Measurements from ENCODE around the gene DSC1.

The DSC1 gene

DNA sequence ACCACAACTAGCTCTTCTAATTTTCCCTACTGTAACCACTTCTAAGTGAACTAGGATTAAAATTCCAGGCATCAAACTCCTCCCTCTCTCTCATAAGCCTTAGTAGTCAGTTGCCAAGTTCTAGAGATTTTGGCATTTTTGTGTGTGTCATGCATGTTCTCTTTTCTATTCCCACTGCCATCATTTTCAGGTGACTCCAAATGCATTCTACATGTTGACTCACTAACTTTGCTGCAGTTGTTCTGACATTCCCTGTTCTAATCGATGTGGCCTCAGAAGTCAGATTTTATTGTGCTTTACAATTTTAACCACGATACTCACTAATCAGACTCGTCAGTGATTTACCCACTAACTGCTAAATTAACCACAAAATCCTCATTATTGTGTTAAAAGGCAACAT, 13.3 kb downstream of the DSC1 start:
- TF ChIP-seq, protein P1, sequence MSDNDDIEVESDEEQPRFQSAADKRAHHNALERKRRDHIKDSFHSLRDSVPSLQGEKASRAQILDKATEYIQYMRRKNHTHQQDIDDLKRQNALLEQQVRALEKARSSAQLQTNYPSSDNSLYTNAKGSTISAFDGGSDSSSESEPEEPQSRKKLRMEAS (IDR thresholded peaks at IDR 0.05): no peak
- TF ChIP-seq YY1 (IDR thresholded peaks at IDR 0.05; ENCODE audit: low read depth): no peak
- TF ChIP-seq CREB1 (IDR thresholded peaks at IDR 0.05; ENCODE audit: low read depth): no peak
- no peak for TF ChIP-seq FOXM1 (IDR thresholded peaks at IDR 0.05; ENCODE audit: borderline replicate concordance, low read depth)
- no peak for TF ChIP-seq RAD21 (IDR thresholded peaks at IDR 0.05; ENCODE audit: low read depth)
- TF ChIP-seq, protein P2, sequence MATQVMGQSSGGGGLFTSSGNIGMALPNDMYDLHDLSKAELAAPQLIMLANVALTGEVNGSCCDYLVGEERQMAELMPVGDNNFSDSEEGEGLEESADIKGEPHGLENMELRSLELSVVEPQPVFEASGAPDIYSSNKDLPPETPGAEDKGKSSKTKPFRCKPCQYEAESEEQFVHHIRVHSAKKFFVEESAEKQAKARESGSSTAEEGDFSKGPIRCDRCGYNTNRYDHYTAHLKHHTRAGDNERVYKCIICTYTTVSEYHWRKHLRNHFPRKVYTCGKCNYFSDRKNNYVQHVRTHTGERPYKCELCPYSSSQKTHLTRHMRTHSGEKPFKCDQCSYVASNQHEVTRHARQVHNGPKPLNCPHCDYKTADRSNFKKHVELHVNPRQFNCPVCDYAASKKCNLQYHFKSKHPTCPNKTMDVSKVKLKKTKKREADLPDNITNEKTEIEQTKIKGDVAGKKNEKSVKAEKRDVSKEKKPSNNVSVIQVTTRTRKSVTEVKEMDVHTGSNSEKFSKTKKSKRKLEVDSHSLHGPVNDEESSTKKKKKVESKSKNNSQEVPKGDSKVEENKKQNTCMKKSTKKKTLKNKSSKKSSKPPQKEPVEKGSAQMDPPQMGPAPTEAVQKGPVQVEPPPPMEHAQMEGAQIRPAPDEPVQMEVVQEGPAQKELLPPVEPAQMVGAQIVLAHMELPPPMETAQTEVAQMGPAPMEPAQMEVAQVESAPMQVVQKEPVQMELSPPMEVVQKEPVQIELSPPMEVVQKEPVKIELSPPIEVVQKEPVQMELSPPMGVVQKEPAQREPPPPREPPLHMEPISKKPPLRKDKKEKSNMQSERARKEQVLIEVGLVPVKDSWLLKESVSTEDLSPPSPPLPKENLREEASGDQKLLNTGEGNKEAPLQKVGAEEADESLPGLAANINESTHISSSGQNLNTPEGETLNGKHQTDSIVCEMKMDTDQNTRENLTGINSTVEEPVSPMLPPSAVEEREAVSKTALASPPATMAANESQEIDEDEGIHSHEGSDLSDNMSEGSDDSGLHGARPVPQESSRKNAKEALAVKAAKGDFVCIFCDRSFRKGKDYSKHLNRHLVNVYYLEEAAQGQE (IDR thresholded peaks at IDR 0.05; ENCODE audit: low read depth): no peak
- TF ChIP-seq TAF1 (IDR thresholded peaks at IDR 0.05; ENCODE audit: low read depth): no peak
- TF ChIP-seq EGR1 (IDR thresholded peaks at IDR 0.05): no peak
- no peak for TF ChIP-seq TEAD4 (IDR thresholded peaks at IDR 0.05)
- no peak for TF ChIP-seq ZBTB7A (IDR thresholded peaks at IDR 0.05; ENCODE audit: low read depth)
- TF ChIP-seq TCF12 (IDR thresholded peaks at IDR 0.05; ENCODE audit: low read depth): no peak

DNA sequence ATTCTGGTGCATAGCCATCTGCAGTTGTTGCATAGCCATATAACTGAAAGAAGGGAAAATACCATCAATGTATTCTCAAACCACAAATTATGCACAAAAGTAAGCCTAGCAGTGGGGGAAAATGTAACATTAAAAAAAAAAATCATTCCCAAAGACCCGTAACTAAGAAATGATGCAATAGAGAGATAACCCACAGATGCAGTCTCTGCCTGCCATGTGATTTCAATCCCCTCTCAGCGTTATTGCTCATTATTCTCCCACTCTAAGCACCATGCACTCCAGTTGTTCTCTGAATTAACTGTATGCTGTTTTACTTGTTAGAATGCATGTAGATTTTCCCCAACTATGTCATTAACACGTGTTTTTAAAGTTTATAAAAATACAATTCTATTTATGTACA, 14.1 kb downstream of the DSC1 start:
- TF ChIP-seq ZBTB7A (IDR thresholded peaks at IDR 0.05; ENCODE audit: low read depth): no peak
- TF ChIP-seq EP300 (IDR thresholded peaks at IDR 0.05; ENCODE audit: borderline replicate concordance): no peak
- TF ChIP-seq, protein P3, sequence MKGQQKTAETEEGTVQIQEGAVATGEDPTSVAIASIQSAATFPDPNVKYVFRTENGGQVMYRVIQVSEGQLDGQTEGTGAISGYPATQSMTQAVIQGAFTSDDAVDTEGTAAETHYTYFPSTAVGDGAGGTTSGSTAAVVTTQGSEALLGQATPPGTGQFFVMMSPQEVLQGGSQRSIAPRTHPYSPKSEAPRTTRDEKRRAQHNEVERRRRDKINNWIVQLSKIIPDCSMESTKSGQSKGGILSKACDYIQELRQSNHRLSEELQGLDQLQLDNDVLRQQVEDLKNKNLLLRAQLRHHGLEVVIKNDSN (IDR thresholded peaks at IDR 0.05): no peak
- TF ChIP-seq TCF12 (IDR thresholded peaks at IDR 0.05; ENCODE audit: low read depth): no peak
- TF ChIP-seq CREB1 (IDR thresholded peaks at IDR 0.05; ENCODE audit: low read depth): no peak
- no peak for TF ChIP-seq NFIC (IDR thresholded peaks at IDR 0.05)
- TF ChIP-seq TEAD4 (IDR thresholded peaks at IDR 0.05): no peak
- TF ChIP-seq RAD21 (IDR thresholded peaks at IDR 0.05; ENCODE audit: low read depth): no peak
- no peak for TF ChIP-seq YY1 (IDR thresholded peaks at IDR 0.05; ENCODE audit: low read depth)
- no peak for TF ChIP-seq FOXM1 (IDR thresholded peaks at IDR 0.05; ENCODE audit: borderline replicate concordance, low read depth)
- TF ChIP-seq, protein P2 (IDR thresholded peaks at IDR 0.05; ENCODE audit: low read depth): no peak

DNA sequence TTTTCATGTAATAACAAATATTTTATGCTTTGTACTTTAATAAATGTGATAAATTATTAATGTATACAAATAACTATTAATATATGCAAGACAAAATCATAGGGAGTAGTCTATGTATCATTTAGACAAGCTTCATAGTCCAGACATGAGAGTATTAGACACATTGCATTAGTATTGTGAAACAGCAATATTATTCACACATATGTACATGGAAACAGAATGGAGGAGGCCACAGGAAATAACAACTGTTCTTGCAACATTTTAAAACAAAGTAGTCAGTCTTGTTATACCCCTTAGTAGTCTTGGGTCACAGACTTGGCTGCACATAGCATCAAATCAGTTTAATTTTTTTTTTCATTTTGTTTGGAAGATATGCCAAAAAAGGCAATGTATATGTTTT, 15.8 kb downstream of the DSC1 start:
- TF ChIP-seq TCF12 (IDR thresholded peaks at IDR 0.05; ENCODE audit: low read depth): no peak
- no peak for TF ChIP-seq CREB1 (IDR thresholded peaks at IDR 0.05; ENCODE audit: low read depth)
- TF ChIP-seq TEAD4 (IDR thresholded peaks at IDR 0.05): no peak
- TF ChIP-seq, protein P3 (IDR thresholded peaks at IDR 0.05): no peak
- TF ChIP-seq TAF1 (IDR thresholded peaks at IDR 0.05; ENCODE audit: low read depth): no peak
- TF ChIP-seq EP300 (IDR thresholded peaks at IDR 0.05; ENCODE audit: borderline replicate concordance): no peak
- no peak for TF ChIP-seq RAD21 (IDR thresholded peaks at IDR 0.05; ENCODE audit: low read depth)

DNA sequence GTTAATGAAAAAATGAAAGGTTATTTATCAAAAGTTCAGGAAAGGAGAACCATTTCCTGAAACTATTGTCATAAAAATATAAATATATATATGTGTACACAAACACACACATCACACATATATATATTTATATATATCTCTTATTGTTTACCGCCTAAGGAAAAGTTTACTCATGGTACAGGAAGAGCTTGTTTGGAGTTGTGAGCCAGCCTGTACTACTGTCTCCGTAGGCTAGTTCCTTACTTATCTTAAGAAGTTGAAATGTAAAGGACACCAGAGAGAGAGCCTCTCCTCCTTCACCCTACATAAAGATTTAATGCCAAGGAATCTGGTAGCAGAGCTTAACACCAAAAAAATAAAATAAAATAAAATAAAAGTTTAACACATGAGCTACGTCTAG, 19.6 kb downstream of the DSC1 start:
- TF ChIP-seq TCF12 (IDR thresholded peaks at IDR 0.05; ENCODE audit: low read depth) (no peak), CREB1 (IDR thresholded peaks at IDR 0.05; ENCODE audit: low read depth) (no peak), TAF1 (IDR thresholded peaks at IDR 0.05; ENCODE audit: low read depth) (no peak)

DNA sequence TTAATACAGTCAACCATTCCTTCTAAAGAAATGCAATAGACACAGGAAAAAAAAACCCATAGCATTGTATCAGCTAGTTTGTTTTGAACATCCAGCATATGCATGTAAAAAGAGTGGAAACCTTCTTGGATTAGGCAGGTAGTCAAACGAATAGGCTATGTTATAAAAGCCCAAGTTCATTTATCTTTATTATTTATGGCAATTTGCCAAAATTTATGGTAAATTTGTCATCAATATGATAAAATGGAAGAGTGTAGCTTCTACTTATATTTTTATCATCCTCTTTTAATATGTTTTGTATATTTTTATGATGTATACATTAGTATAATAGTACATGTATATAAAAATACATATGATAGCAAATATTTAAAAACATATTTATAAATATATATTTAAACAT, 23.9 kb downstream of the DSC1 start:
- no peak for TF ChIP-seq YY1 (IDR thresholded peaks at IDR 0.05; ENCODE audit: low read depth)
- no peak for TF ChIP-seq NFIC (IDR thresholded peaks at IDR 0.05)
- TF ChIP-seq ZBTB7A (IDR thresholded peaks at IDR 0.05; ENCODE audit: low read depth): no peak
- TF ChIP-seq, protein P3 (IDR thresholded peaks at IDR 0.05): no peak
- TF ChIP-seq TAF1 (IDR thresholded peaks at IDR 0.05; ENCODE audit: low read depth): no peak
- no peak for TF ChIP-seq TEAD4 (IDR thresholded peaks at IDR 0.05)
- TF ChIP-seq, protein P2 (IDR thresholded peaks at IDR 0.05; ENCODE audit: low read depth): no peak
